Ishikawa (cell line): Measurements from ENCODE around the gene UBE3B.

Experiments used
- MAX ChIP-seq: IDR thresholded peaks from 2 replicates; pipeline ENCODE4 v1.6.1; 2012
- RAD21 ChIP-seq: IDR thresholded peaks from 2 replicates; pipeline ENCODE4 v1.6.1; 2012; ENCODE audit warnings: low read depth
- YY1 ChIP-seq: IDR thresholded peaks from 2 replicates; pipeline ENCODE4 v1.6.1; 2012; ENCODE audit warnings: low read depth

GRCh38 chr12:109579639-109580038 lies 102.2 kb downstream of the UBE3B start:
- TF ChIP-seq MAX: no peak
- TF ChIP-seq YY1: no peak
- no peak for TF ChIP-seq RAD21
